GM12873 (cell line): ENCODE results near the gene TUG1.

Experiments used
- CTCF ChIP-seq: IDR thresholded peaks from 2 replicates; pipeline ENCODE4 v1.5.1; 2012; ENCODE audit warnings: low read depth, mild to moderate bottlenecking, moderate library complexity, low read length, control low read depth; ENCODE audit not compliant: insufficient read depth; ENCODE audit errors: missing control alignments

TUG1 gene

GRCh38 chr22:30926706-30927105 lies 42.4 kb upstream of the TUG1 start:
- no peak for TF ChIP-seq CTCF

- no peak for TF ChIP-seq CTCF
These were observed 41.3 kb upstream of the TUG1 start for GRCh38 chr22:30927806-30928205.

- no peak for TF ChIP-seq CTCF
These were observed 40.7 kb upstream of the TUG1 start for GRCh38 chr22:30928401-30928800.

- TF ChIP-seq CTCF: no peak
These were observed 38.8 kb upstream of the TUG1 start for GRCh38 chr22:30930228-30930627.

GRCh38 chr22:30931541-30932300 lies 37.3 kb upstream of the TUG1 start:
- TF ChIP-seq CTCF: no peak

- TF ChIP-seq CTCF: no peak
These were observed 36.4 kb upstream of the TUG1 start for GRCh38 chr22:30932661-30933060.

- TF ChIP-seq CTCF: no peak
These were observed 35.6 kb upstream of the TUG1 start for GRCh38 chr22:30933457-30933856.
